GM19372 (cell line): Measurements from ENCODE around the gene NCAPD3.
A peak's percentile ranks its signal among the peaks of the same experiment; 100 is the strongest.
"Not testable (repeated sequence)": the region's sequence is repeated elsewhere in the genome, so short reads cannot be mapped to it uniquely, and the experiment has no call there.

ENCODE experiments used
- ATAC-seq: cut with Tn5 transposase; IDR thresholded peaks from one replicate; pipeline ENCODE4 v1.9.1; 2021; ENCODE audit warnings: mild to moderate bottlenecking, low read depth, moderate library complexity; ENCODE audit not compliant: unreplicated experiment

Gene NCAPD3

GRCh38 chr11:134230339-134230738 lies 6.6 kb upstream of the NCAPD3 start:
- ATAC-seq: no peak

- no peak for ATAC-seq
Observed at GRCh38 chr11:134229126-134229790, 5.5 kb upstream of the NCAPD3 start.

GRCh38 chr11:134228625-134229024 lies 4.9 kb upstream of the NCAPD3 start:
- peak; percentile 46 for ATAC-seq

- no peak for ATAC-seq
Observed at GRCh38 chr11:134226806-134227325, 3.1 kb upstream of the NCAPD3 start.

- peak; percentile 18 for ATAC-seq
Observed at GRCh38 chr11:134224710-134225664, 1.2 kb upstream of the NCAPD3 start.

- no peak for ATAC-seq
Observed at GRCh38 chr11:134223121-134223520, 646 bp downstream of the NCAPD3 start.

- ATAC-seq: no peak
Observed at GRCh38 chr11:134216816-134217215, 7.0 kb downstream of the NCAPD3 start.

GRCh38 chr11:134215836-134216235 lies 7.9 kb downstream of the NCAPD3 start:
- ATAC-seq: no peak

GRCh38 chr11:134207538-134208239 lies 16.1 kb downstream of the NCAPD3 start:
- no peak for ATAC-seq

- no peak for ATAC-seq
Observed at GRCh38 chr11:134206185-134206584, 17.6 kb downstream of the NCAPD3 start.

- no peak for ATAC-seq
Observed at GRCh38 chr11:134205729-134206128, 18.0 kb downstream of the NCAPD3 start.

- ATAC-seq: no peak
Observed at GRCh38 chr11:134202661-134203060, 21.1 kb downstream of the NCAPD3 start.

- ATAC-seq: no peak
Observed at GRCh38 chr11:134200688-134201087, 23.1 kb downstream of the NCAPD3 start.

- ATAC-seq: no peak
Observed at GRCh38 chr11:134199531-134199930, 24.2 kb downstream of the NCAPD3 start.

GRCh38 chr11:134196756-134197155 lies 27.0 kb downstream of the NCAPD3 start:
- no peak for ATAC-seq

- not testable (repeated sequence) for ATAC-seq
Observed at GRCh38 chr11:134188092-134188491, 35.7 kb downstream of the NCAPD3 start.

- no peak for ATAC-seq
Observed at GRCh38 chr11:134181707-134182106, 42.1 kb downstream of the NCAPD3 start.

- no peak for ATAC-seq
Observed at GRCh38 chr11:134178032-134178674, 45.6 kb downstream of the NCAPD3 start.

GRCh38 chr11:134176284-134176683 lies 47.5 kb downstream of the NCAPD3 start:
- ATAC-seq: no peak

GRCh38 chr11:134173296-134173695 lies 50.5 kb downstream of the NCAPD3 start:
- ATAC-seq: no peak
